HepG2 (cell line): Measurements from ENCODE around the gene CD248. TPM values are rescaled to one million over a fixed set of nuclear protein-coding genes. Genes with fewer than 3 reads are reported as not detected.
A peak's percentile ranks its signal among the peaks of the same experiment; 100 is the strongest.

Experiments
- CSRNP1 ChIP-seq: sonication (generic); formaldehyde crosslinking; IDR thresholded peaks from 2 replicates; pipeline ENCODE4 v1.8.1; 2023; ENCODE audit warnings: mild to moderate bottlenecking, missing genetic modification reagents
- MTF1 ChIP-seq: sonication (generic); formaldehyde crosslinking; IDR thresholded peaks from 2 replicates; pipeline ENCODE4 v1.5.0; 2020; ENCODE audit warnings: missing genetic modification reagents
- RAD21 ChIP-seq: fragments of 450-650 bp; formaldehyde crosslinking; IDR thresholded peaks from 2 replicates; pipeline ENCODE4 v1.5.0; 2020; ENCODE audit warnings: mild to moderate bottlenecking
- REST ChIP-seq, 2 experiments: IDR thresholded peaks; 2 replicates each; pipeline ENCODE4 v1.6.1; 2011 to 2012; ENCODE audit warnings: low read length in 2 of 2, borderline replicate concordance in 1 of 2, low read depth in 1 of 2, mild to moderate bottlenecking in 1 of 2, moderate library complexity in 1 of 2
- SPEN ChIP-seq: sonication (generic); formaldehyde crosslinking; IDR thresholded peaks from 2 replicates; pipeline ENCODE4 v1.5.1; 2020; ENCODE audit warnings: low read depth, mild to moderate bottlenecking, missing genetic modification reagents
- TAF15 ChIP-seq: fragments of 200-400 bp; formaldehyde crosslinking; IDR thresholded peaks from one replicate; pipeline ENCODE4 v1.6.1; 2018; ENCODE audit warnings: mild to moderate bottlenecking, low read depth, low read length; ENCODE audit not compliant: poor library complexity, severe bottlenecking
- TCF12 ChIP-seq, 2 experiments: fragments of 450-650 bp in 1 of 2; sonication (generic) in 1 of 2; formaldehyde crosslinking in 1 of 2; IDR thresholded peaks; 2 replicates each; pipeline versions ENCODE4 v1.6.1 to v1.8.0; 2017 to 2022; ENCODE audit warnings: antibody characterized with exemption in 1 of 2, mild to moderate bottlenecking in 1 of 2, missing genetic modification reagents in 1 of 2, moderate library complexity in 1 of 2
- U2AF2 ChIP-seq: fragments of 200-400 bp; formaldehyde crosslinking; IDR thresholded peaks from 2 replicates; pipeline ENCODE4 v1.6.1; 2017; ENCODE audit warnings: low read depth, mild to moderate bottlenecking, low read length
- ZBTB33 ChIP-seq: sonication (generic); formaldehyde crosslinking; IDR thresholded peaks from 2 replicates; pipeline ENCODE4 v1.4.0; 2020; ENCODE audit warnings: missing genetic modification reagents
- ZMAT5 ChIP-seq: sonication (generic); formaldehyde crosslinking; IDR thresholded peaks from 2 replicates; pipeline ENCODE4 v1.5.0; 2020; ENCODE audit warnings: mild to moderate bottlenecking, low read depth, missing genetic modification reagents, borderline replicate concordance
- ZNF253 ChIP-seq: sonication (generic); formaldehyde crosslinking; IDR thresholded peaks from 2 replicates; pipeline ENCODE4 v1.8.0; 2022; ENCODE audit warnings: mild to moderate bottlenecking, missing genetic modification reagents, borderline replicate concordance
- ZNF414 ChIP-seq: sonication (generic); formaldehyde crosslinking; IDR thresholded peaks from 2 replicates; pipeline ENCODE4 v1.5.0; 2020; ENCODE audit warnings: missing genetic modification reagents
- ZNF556 ChIP-seq: sonication (generic); formaldehyde crosslinking; IDR thresholded peaks from 2 replicates; pipeline ENCODE4 v1.4.0; 2020; ENCODE audit warnings: mild to moderate bottlenecking, missing genetic modification reagents, borderline replicate concordance
- ZNF775 ChIP-seq: sonication (generic); formaldehyde crosslinking; IDR thresholded peaks from 2 replicates; pipeline ENCODE4 v1.4.0; 2020; ENCODE audit warnings: missing genetic modification reagents, mild to moderate bottlenecking, moderate library complexity, borderline replicate concordance
- ZSCAN5A ChIP-seq: sonication (generic); formaldehyde crosslinking; IDR thresholded peaks from 2 replicates; pipeline ENCODE4 v1.8.0; 2022; ENCODE audit warnings: mild to moderate bottlenecking, missing genetic modification reagents, borderline replicate concordance
- polyA plus RNA-seq, 8 experiments: library from polyadenylated mRNA; depleted of rRNA in 3 of 8; stranded (reverse) in 7 of 8; unstranded in 1 of 8; fragments of >200 nt; fragmentation: Illumina TruSeq in 4 of 8; extraction: Trizol in 4 of 8; gene quantifications; 2 replicates each; pipeline versions ENCODE4 v1.2.1 to v1.2.3, GENCODE V29; 2011 to 2016; ENCODE audit warnings: low read depth in 4 of 8, missing spikeins in 1 of 8, mixed read lengths in 1 of 8; ENCODE audit not compliant: insufficient read depth in 1 of 8
- total RNA-seq, 5 experiments: library from RNA; depleted of rRNA; stranded (reverse); fragments of >200 nt; fragmentation: Illumina TruSeq; extraction: Trizol; gene quantifications; 2 replicates each; pipeline ENCODE4 v1.2.3, GENCODE V29; 2016; ENCODE audit warnings: low read depth in 1 of 5

Gene CD248
- total and polyA plus RNA-seq, 2 of the 13 experiments (the other 11 are each of a cell fraction or from before 2014, with no cell fraction given) = 0.25 to 0.35 TPM

GRCh38 chr11:66344550-66345315 is 27.9 kb upstream of the CD248 start, which contains the start of gene BRMS1 (continued):
- TF ChIP-seq REST (IDR thresholded peaks at IDR 0.05; ENCODE audit: borderline replicate concordance in 1 of 2, low read depth in 1 of 2, low read length in 2 of 2) (no peak; a peak in 1 of 4 replicates), ZNF775 (no peak), TAF15 (peak; percentile 84), U2AF2 (no peak), ZNF556 (CRISPR knock-in tag) (peak; percentile 90; the same call in 1 of the 2 replicates), MTF1 (no peak), ZSCAN5A (CRISPR knock-in tag) (0 out of 2 replicates have a peak, but pooled peaks have one; percentile 71), RAD21 (no peak), ZNF253 (CRISPR knock-in tag) (no peak), CSRNP1 (CRISPR knock-in tag) (peak; percentile 77; the same call in 1 of the 2 replicates), ZBTB33 (peak; percentile 50; the same call in 1 of the 2 replicates), ZMAT5 (no peak), ZNF414 (CRISPR knock-in tag) (no peak), TCF12 (IDR thresholded peaks at IDR 0.05) (no peak), TCF12 (CRISPR knock-in tag; IDR thresholded peaks at IDR 0.05) (no peak), SPEN (peak; percentile 94)
